LNCaP clone FGC (cell line): Measurements from ENCODE around the gene OGFOD3.
"Not testable (repeated sequence)": the region's sequence is repeated elsewhere in the genome, so short reads cannot be mapped to it uniquely, and the experiment has no call there.

Experiments used
- DNase-seq: peaks from one replicate; pipeline ENCODE4 v3.0.0-alpha.2; 2011; ENCODE audit warnings: low read depth
- H3K4me3 ChIP-seq: 2 replicates; pipeline ENCODE4 v1.5.1; 2011; ENCODE audit warnings: mild to moderate bottlenecking, low read depth, low read length, control low read depth
- CTCF ChIP-seq: IDR thresholded peaks from 2 replicates; pipeline ENCODE4 v1.5.1; 2012; ENCODE audit warnings: mild to moderate bottlenecking; ENCODE audit not compliant: control insufficient read depth, insufficient read depth; ENCODE audit errors: extremely low read depth

Gene OGFOD3

GRCh38 chr17:82383411-82383810, 35.0 kb downstream of the OGFOD3 start:
- no peak for TF ChIP-seq CTCF
- H3K4me3 ChIP-seq = no peak overlapping the region
- DNase-seq = no peak

- TF ChIP-seq CTCF = no peak
- no peak overlapping the region for H3K4me3 ChIP-seq
- DNase-seq = no peak
Observed at GRCh38 chr17:82382933-82383255, 35.5 kb downstream of the OGFOD3 start.

- not testable (repeated sequence) for DNase-seq
Observed at GRCh38 chr17:82382220-82382932, 36.0 kb downstream of the OGFOD3 start.

GRCh38 chr17:82381703-82382009, 36.7 kb downstream of the OGFOD3 start:
- not testable (repeated sequence) for H3K4me3 ChIP-seq, DNase-seq

More at GRCh38 chr17:82382220-82382932, 36.0 kb downstream of the OGFOD3 start:
- H3K4me3 ChIP-seq = not testable (repeated sequence)

GRCh38 chr17:82380860-82381702, 37.3 kb downstream of the OGFOD3 start:
- H3K4me3 ChIP-seq = no peak overlapping the region
- no peak for TF ChIP-seq CTCF
- no peak for DNase-seq

GRCh38 chr17:82378741-82379021, 39.7 kb downstream of the OGFOD3 start:
- DNase-seq = no peak
- no peak overlapping the region for H3K4me3 ChIP-seq
- no peak for TF ChIP-seq CTCF

- no peak for TF ChIP-seq CTCF
- H3K4me3 ChIP-seq = no peak overlapping the region
- DNase-seq = no peak
Observed at GRCh38 chr17:82377924-82378740, 40.3 kb downstream of the OGFOD3 start.

- not testable (repeated sequence) for DNase-seq, H3K4me3 ChIP-seq
Observed at GRCh38 chr17:82377294-82377693, 41.1 kb downstream of the OGFOD3 start.
